H1 (cell line): ENCODE data around the gene GMPPA. TPM values are rescaled to one million over a fixed set of nuclear protein-coding genes. Genes with fewer than 3 reads are reported as not detected.
A peak's percentile ranks its signal among the peaks of the same experiment; 100 is the strongest.

ENCODE experiments used
- CTCF ChIA-PET: fragments of 300-600 bp; sonication (Branson Sonifier 250); formaldehyde crosslinking; loops from one replicate; lab custom pipeline; 2021; ENCODE audit not compliant: partially characterized antibody; lab: Charles Lee
- POLR2A ChIA-PET: fragments of 300-600 bp; sonication (Branson Sonifier 250); formaldehyde crosslinking; loops from one replicate; lab custom pipeline; 2021; ENCODE audit warnings: inconsistent platforms; ENCODE audit not compliant: partially characterized antibody; lab: Charles Lee
- DNase-seq, 2 experiments: peaks; one replicate each; pipeline versions ENCODE4 v3.0.0 to v3.0.0-alpha.2; 2010 to 2022; ENCODE audit warnings: low spot score in 2 of 2, low read depth in 1 of 2, mixed read lengths in 1 of 2
- FAIRE-seq: peaks from 2 replicates; lab custom pipeline; 2011; peaks lifted over from hg19 to GRCh38; lab: Jason Lieb, UNC
- H2AFZ ChIP-seq: 2 replicates; pipeline ENCODE4 v1.8.1; 2012; ENCODE audit warnings: low read length, inconsistent platforms
- H2AK5ac ChIP-seq: 2 replicates; pipeline ENCODE4 v1.6.1; 2013; ENCODE audit warnings: low read depth, low read length
- H2BK120ac ChIP-seq: replicated peaks from 2 replicates; pipeline ENCODE3; 2013; ENCODE audit warnings: low read depth, low read length, inconsistent platforms
- H2BK12ac ChIP-seq: 2 replicates; pipeline ENCODE4 v1.6.1; 2013; ENCODE audit warnings: low read depth, low read length
- H2BK15ac ChIP-seq: 2 replicates; pipeline ENCODE4 v1.6.1; 2013; ENCODE audit warnings: low read length
- H2BK20ac ChIP-seq: 2 replicates; pipeline ENCODE4 v1.6.1; 2013; ENCODE audit warnings: low read length
- H2BK5ac ChIP-seq: 2 replicates; pipeline ENCODE4 v1.6.1; 2013; ENCODE audit warnings: low read depth, low read length
- H3K14ac ChIP-seq: 2 replicates; pipeline ENCODE4 v1.6.1; 2013; ENCODE audit warnings: inconsistent platforms; ENCODE audit not compliant: insufficient read length
- H3K18ac ChIP-seq: 2 replicates; pipeline ENCODE4 v1.6.1; 2013; ENCODE audit warnings: low read length; ENCODE audit errors: extremely low read depth
- H3K23ac ChIP-seq: 2 replicates; pipeline ENCODE4 v1.6.1; 2013; ENCODE audit warnings: inconsistent platforms; ENCODE audit not compliant: insufficient read length
- H3K23me2 ChIP-seq: 2 replicates; pipeline ENCODE4 v1.6.1; 2013; ENCODE audit warnings: low read depth, low read length
- H3K27ac ChIP-seq: 2 replicates; pipeline ENCODE4 v1.6.1; 2011; ENCODE audit warnings: low read depth, low read length, inconsistent platforms
- H3K27me3 ChIP-seq, 4 experiments: replicated peaks in 1 of 4; 1 replicate in 1 of 4; 2 replicates in 3 of 4; pipeline versions ENCODE4 v1.6.1 to v1.8.1; 2011 to 2013; ENCODE audit warnings: low read length in 3 of 4, mild to moderate bottlenecking in 3 of 4, inconsistent platforms in 2 of 4, mixed read lengths in 2 of 4, moderate library complexity in 1 of 4; ENCODE audit not compliant: control insufficient read depth in 3 of 4, insufficient read depth in 3 of 4; ENCODE audit errors: extremely low read depth in 1 of 4
- H3K36me3 ChIP-seq, 4 experiments: 2 replicates each; pipeline versions ENCODE4 v1.6.1 to v1.8.1; 2011 to 2013; ENCODE audit warnings: mild to moderate bottlenecking in 4 of 4, low read length in 3 of 4, moderate library complexity in 2 of 4, control low read depth in 1 of 4, inconsistent platforms in 1 of 4; ENCODE audit not compliant: insufficient read depth in 4 of 4, control insufficient read depth in 2 of 4
- H3K4ac ChIP-seq: replicated peaks from 2 replicates; pipeline ENCODE3; 2013; ENCODE audit warnings: low read length, low read depth, mixed read lengths, inconsistent platforms; ENCODE audit not compliant: insufficient read length
- H3K4me1 ChIP-seq, 4 experiments: replicated peaks in 1 of 4; 1 replicate in 1 of 4; 2 replicates in 3 of 4; pipeline versions ENCODE4 v1.6.1 to v1.8.1; 2011 to 2013; ENCODE audit warnings: low read length in 3 of 4, inconsistent platforms in 2 of 4, mixed read lengths in 1 of 4; ENCODE audit not compliant: insufficient read depth in 4 of 4, control insufficient read depth in 3 of 4
- H3K4me2 ChIP-seq, 2 experiments: 2 replicates each; pipeline versions ENCODE4 v1.6.1 to v1.8.1; 2011 to 2013; ENCODE audit warnings: low read depth in 2 of 2, low read length in 2 of 2, control low read depth in 1 of 2, inconsistent platforms in 1 of 2, mild to moderate bottlenecking in 1 of 2; ENCODE audit not compliant: insufficient read depth in 1 of 2
- H3K4me3 ChIP-seq, 4 experiments: fragments of 200-600, 300-600 bp in 1 of 4; sonication (generic), shearing (Covaris generic), sonication (Bioruptor Twin) in 1 of 4; 2 replicates each; pipeline versions ENCODE4 v1.5.1 to v1.8.1; 2011 to 2016; ENCODE audit warnings: low read length in 4 of 4, low read depth in 3 of 4, control low read depth in 2 of 4, inconsistent platforms in 2 of 4, mild to moderate bottlenecking in 2 of 4, mixed read lengths in 1 of 4, moderate library complexity in 1 of 4; ENCODE audit not compliant: insufficient read depth in 2 of 4; ENCODE audit errors: extremely low read depth in 1 of 4
- H3K56ac ChIP-seq: replicated peaks from 2 replicates; pipeline ENCODE3; 2013; ENCODE audit warnings: low read depth, mild to moderate bottlenecking, mixed read lengths, low read length, inconsistent platforms; ENCODE audit not compliant: insufficient read length
- H3K79me1 ChIP-seq: 2 replicates; pipeline ENCODE4 v1.6.1; 2013; ENCODE audit warnings: low read depth, low read length, control low read depth
- H3K79me2 ChIP-seq, 2 experiments: 2 replicates each; pipeline versions ENCODE4 v1.6.1 to v1.8.1; 2012 to 2013; ENCODE audit warnings: low read length in 2 of 2, mild to moderate bottlenecking in 2 of 2, inconsistent platforms in 1 of 2; ENCODE audit not compliant: insufficient read depth in 2 of 2, control insufficient read depth in 1 of 2
- H3K9ac ChIP-seq, 4 experiments: replicated peaks in 1 of 4; 1 replicate in 1 of 4; 2 replicates in 3 of 4; pipeline versions ENCODE4 v1.6.1 to v1.8.1; 2011 to 2013; ENCODE audit warnings: low read depth in 3 of 4, low read length in 3 of 4, control low read depth in 2 of 4, mild to moderate bottlenecking in 2 of 4, moderate library complexity in 2 of 4, inconsistent platforms in 1 of 4; ENCODE audit errors: extremely low read depth in 1 of 4
- H3K9me3 ChIP-seq, 2 experiments: 2 replicates each; pipeline versions ENCODE4 v1.6.1 to v1.8.1; 2012 to 2013; ENCODE audit warnings: mild to moderate bottlenecking in 2 of 2, moderate library complexity in 2 of 2, control low read depth in 1 of 2, inconsistent platforms in 1 of 2, low read depth in 1 of 2, low read length in 1 of 2, mixed read lengths in 1 of 2; ENCODE audit not compliant: insufficient read depth in 2 of 2
- H4K20me1 ChIP-seq, 2 experiments: replicated peaks in 1 of 2; 2 replicates each; pipeline versions ENCODE3 to v1.8.1; 2011 to 2013; ENCODE audit warnings: inconsistent platforms in 2 of 2, low read length in 2 of 2, mild to moderate bottlenecking in 1 of 2; ENCODE audit not compliant: insufficient read depth in 2 of 2, control insufficient read depth in 1 of 2
- H4K5ac ChIP-seq: 2 replicates; pipeline ENCODE4 v1.6.1; 2013; ENCODE audit warnings: low read length, low read depth, mixed read lengths, inconsistent platforms; ENCODE audit not compliant: insufficient read length
- H4K8ac ChIP-seq: 2 replicates; pipeline ENCODE4 v1.8.0; 2013; ENCODE audit warnings: mild to moderate bottlenecking, moderate library complexity, low read length, inconsistent platforms; ENCODE audit not compliant: insufficient read depth; ENCODE audit errors: extremely low read depth
- H4K91ac ChIP-seq: replicated peaks from 2 replicates; pipeline ENCODE3; 2013; ENCODE audit warnings: low read length, mixed read lengths, inconsistent platforms; ENCODE audit not compliant: insufficient read length
- ASH2L ChIP-seq: fragments of 200-600, 300-600 bp; sonication (generic); IDR thresholded peaks from one replicate; pipeline ENCODE4 v1.7.1; 2017; ENCODE audit warnings: low read length
- JUN ChIP-seq: IDR thresholded peaks from 2 replicates; pipeline ENCODE4 v1.6.1; 2011; ENCODE audit warnings: low read depth, mild to moderate bottlenecking, improper control_type of control experiment, low read length
- SP4 ChIP-seq: IDR thresholded peaks from 2 replicates; pipeline ENCODE4 v1.6.1; 2012; ENCODE audit warnings: low read length, inconsistent platforms
- YY1 ChIP-seq: IDR thresholded peaks from 2 replicates; pipeline ENCODE4 v1.6.1; 2011; ENCODE audit warnings: low read depth, mild to moderate bottlenecking, low read length
- WGBS, 2 experiments: shearing (Covaris generic) in 1 of 2; methylation state at CpG; one replicate each; pipeline versions ENCODE4 v1.1.6 to v1.1.7; 2013 to 2015; ENCODE audit warnings: low lambda C conversion rate in 2 of 2, mixed read lengths in 2 of 2, inconsistent platforms in 1 of 2, low coverage in 1 of 2, missing lambda C conversion rate in 1 of 2; ENCODE audit not compliant: insufficient replicate concordance in 2 of 2, insufficient coverage in 1 of 2, insufficient read length in 1 of 2; ENCODE audit errors: extremely low coverage in 1 of 2, missing lambda C conversion rate in 1 of 2; 5-methylcytosine and 5-hydroxymethylcytosine counted together
- polyA plus RNA-seq, 7 experiments: library from polyadenylated mRNA; depleted of rRNA in 3 of 7; stranded (reverse) in 5 of 7; unstranded in 2 of 7; fragments of >200 nt in 5 of 7; fragments of 200-250 nt in 2 of 7; gene quantifications; 1 replicate in 5 of 7; 2 replicates in 1 of 7; 4 replicates in 1 of 7; pipeline versions ENCODE4 v1.2.1 to v1.2.3, GENCODE V29; 2011 to 2013; ENCODE audit warnings: missing spikeins in 2 of 7, mixed read lengths in 2 of 7
- total RNA-seq: library from RNA; stranded (reverse); fragmentation: NEBNext Ultra II Directional; extraction: Animal tissue kit (Norgen Biotek cat#: 25700); gene quantifications from 2 replicates; pipeline ENCODE4 v1.2.1, GENCODE V29; 2021

Gene GMPPA
- total and polyA plus RNA-seq, 2 of the 8 experiments (the other 6 are each of a cell fraction or from before 2014, with no cell fraction given), result 34.3 to 98.8 TPM

DNA sequence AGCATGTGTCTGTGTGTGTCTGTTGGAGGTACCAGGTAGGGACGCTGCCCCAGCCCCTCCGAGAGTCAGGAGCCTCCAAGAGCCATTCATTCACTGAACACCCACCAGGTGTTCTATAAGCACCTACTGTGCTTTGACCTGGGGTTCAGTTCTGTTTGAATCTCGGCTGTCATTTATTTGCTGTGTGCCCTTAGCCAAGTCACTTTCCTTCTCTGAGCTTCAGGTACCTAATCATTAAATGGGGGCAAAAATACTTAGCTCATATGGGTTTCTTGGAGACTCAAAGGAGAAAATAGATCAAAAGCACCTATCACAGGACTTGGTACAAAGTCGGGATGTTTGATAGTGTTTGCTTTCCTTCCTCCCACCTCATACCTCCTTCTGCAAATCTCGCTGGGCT lies 28.8 kb downstream of the GMPPA start:
- no peak overlapping the region for H3K4ac ChIP-seq
- no peak for FAIRE-seq
- no peak overlapping the region for H2AFZ ChIP-seq
- no peak overlapping the region for H2AK5ac ChIP-seq
- no peak overlapping the region for H4K8ac ChIP-seq
- no peak overlapping the region for H3K9ac ChIP-seq
- 87% methylated on average over 5 of the region's 5 CpGs; no CpG with 5 or more reads in 1 of the 2 experiments for WGBS, 2 experiments
- no peak overlapping the region for H3K23ac ChIP-seq
- peaks cover 2% of the 10 kb centered on the region; the same call in 1 of the 2 replicates for H3K23me2 ChIP-seq
- CTCF ChIA-PET, result interaction anchor here (0.8 to 113.1 kb wide), 15 partner anchors 6 to 469 kb away, joined by 3 to 7248 read pairs (median 5); partner anchors contain the start of genes ASIC4, CHPF, DES and GMPPA
- H3K4me2 ChIP-seq, result no peak overlapping the region
- H4K5ac ChIP-seq, result no peak overlapping the region
- peaks cover 0 to 24% (median 12%) of the 10 kb centered on the region in 4 experiments; a peak in 6 of 7 replicates for H3K27me3 ChIP-seq
- H3K4me3 ChIP-seq, result no peak overlapping the region
- no peak overlapping the region for H3K56ac ChIP-seq
- H3K79me1 ChIP-seq, result no peaks in the 10 kb centered on the region
- POLR2A ChIA-PET, result interaction anchor here (0.6 to 3.8 kb wide), 13 partner anchors 10 to 310 kb away, joined by 3 to 14 read pairs (median 3); a partner anchor contains a TSS
- H4K20me1 ChIP-seq, result no peaks in the 10 kb centered on the region
- TF ChIP-seq SP4 (no peak), ASH2L (no peak), YY1 (no peak), JUN (no peak)
- no peak overlapping the region for H3K14ac ChIP-seq
- peak overlapping the region; percentile 95; the same call in 1 of the 2 replicates for H2BK15ac ChIP-seq
- no peak overlapping the region for H2BK5ac ChIP-seq
- H2BK20ac ChIP-seq, result no peak overlapping the region
- H3K79me2 ChIP-seq, result no peaks in the 10 kb centered on the region
- no peaks in the 10 kb centered on the region for H3K9me3 ChIP-seq
- no peaks in the 10 kb centered on the region for H3K36me3 ChIP-seq
- no peak overlapping the region for H2BK120ac ChIP-seq
- peak overlapping the region; percentile 33; the same call in 1 of the 2 replicates for H2BK12ac ChIP-seq
- H4K91ac ChIP-seq, result no peak overlapping the region
- peaks cover 0 to 19% (median 10%) of the 10 kb centered on the region in 4 experiments; a peak in 5 of 7 replicates for H3K4me1 ChIP-seq
- H3K18ac ChIP-seq, result no peak overlapping the region
- no peak overlapping the region for H3K27ac ChIP-seq
- no peak for DNase-seq
